H54 (cell line): ENCODE measurements around the gene MMS19.

ENCODE experiments used
- DNase-seq: peaks from one replicate; pipeline ENCODE4 v3.0.0; 2011; ENCODE audit warnings: low spot score, mixed read lengths; ENCODE audit not compliant: insufficient read length
- FAIRE-seq: peaks from 3 replicates; lab custom pipeline; 2011; peaks lifted over from hg19 to GRCh38; lab: Jason Lieb, UNC
- POLR2A ChIP-seq: IDR thresholded peaks from 2 replicates; pipeline ENCODE4 v1.6.1; 2011; ENCODE audit warnings: low read depth, mild to moderate bottlenecking, low read length

The MMS19 gene

GRCh38 chr10:97517778-97518300 lies 19.6 kb upstream of the MMS19 start:
- TF ChIP-seq POLR2A = no peak
- FAIRE-seq = no peak

GRCh38 chr10:97517096-97517750 lies 19.0 kb upstream of the MMS19 start:
- FAIRE-seq = no peak
- TF ChIP-seq POLR2A = no peak
- DNase-seq = no peak

More at GRCh38 chr10:97517778-97518300, 19.6 kb upstream of the MMS19 start:
- DNase-seq = no peak

DNA sequence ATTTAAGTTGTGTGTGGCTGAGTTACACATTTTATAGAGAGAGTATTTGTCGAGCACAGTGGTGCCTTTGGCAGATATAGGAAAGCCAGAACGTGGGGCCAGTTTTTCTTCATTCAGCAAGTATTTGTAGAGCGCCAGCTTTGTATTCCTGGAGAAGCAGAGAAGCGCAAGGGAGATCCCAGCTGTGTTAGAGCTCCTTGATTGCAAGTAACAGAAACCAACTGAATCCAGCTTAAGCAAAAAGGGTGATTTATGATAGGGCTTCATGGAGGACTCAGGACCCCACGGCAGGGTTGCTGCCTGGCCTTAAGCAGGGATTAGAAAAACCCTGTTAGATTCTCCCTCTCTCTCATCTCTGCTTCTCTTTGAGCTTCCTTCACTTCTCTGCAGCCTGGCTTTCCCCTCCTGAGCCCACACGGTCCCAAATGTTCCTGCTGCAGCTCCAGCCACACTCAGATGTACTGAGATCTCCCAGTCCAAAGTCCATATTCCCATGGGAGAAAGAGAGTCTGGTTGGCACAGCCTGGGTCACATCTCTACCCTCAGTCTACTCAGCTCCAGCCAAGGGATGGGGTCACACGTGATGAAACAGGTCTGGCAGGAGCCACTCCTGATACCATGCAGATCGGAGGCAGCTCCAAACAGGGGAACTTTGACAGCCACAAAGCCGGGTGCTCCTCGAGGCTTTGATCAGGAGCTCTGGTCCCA lies 17.2 kb upstream of the MMS19 start:
- DNase-seq = no peak
- FAIRE-seq = no peak
- no peak for TF ChIP-seq POLR2A

GRCh38 chr10:97514344-97514743 lies 16.1 kb upstream of the MMS19 start:
- TF ChIP-seq POLR2A = no peak
- DNase-seq (no peak), FAIRE-seq (no peak)

GRCh38 chr10:97512993-97513392 lies 14.8 kb upstream of the MMS19 start:
- TF ChIP-seq POLR2A = no peak
- FAIRE-seq (no peak), DNase-seq (no peak)

DNA sequence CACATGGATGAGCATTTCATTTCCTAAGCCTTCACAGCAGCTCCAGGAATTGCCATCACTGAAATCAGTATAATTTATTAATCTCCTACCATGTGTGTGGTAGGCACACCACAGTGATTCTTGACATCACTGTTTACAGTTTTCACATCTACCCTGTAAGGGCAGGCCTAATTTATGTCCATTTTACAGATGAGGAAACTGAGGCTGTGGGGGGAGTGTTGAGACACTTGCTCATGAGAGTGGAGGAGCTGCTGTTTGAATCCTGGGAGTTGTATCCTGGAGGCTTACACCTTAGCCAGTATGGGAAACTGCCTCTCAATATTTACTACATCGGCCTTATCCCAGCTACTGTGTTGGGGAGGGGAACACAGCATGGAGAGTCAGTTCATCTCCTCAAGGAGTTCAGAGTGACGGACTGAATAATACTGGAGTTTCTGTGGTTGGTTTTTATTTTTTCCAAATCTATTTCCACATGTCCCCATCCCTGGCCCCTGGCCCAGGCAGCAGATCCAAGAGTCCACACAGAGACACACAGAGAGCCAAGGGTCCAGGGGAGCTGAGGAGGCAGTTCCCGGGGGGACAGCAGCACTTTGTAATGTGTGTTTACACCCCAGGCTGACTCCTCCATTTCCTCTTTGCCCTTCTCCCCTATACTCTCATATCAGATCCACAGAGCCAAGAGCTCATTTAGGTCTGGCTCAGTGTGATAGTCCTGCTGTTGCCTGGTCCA lies 13.7 kb upstream of the MMS19 start:
- FAIRE-seq (no peak), DNase-seq (no peak)
- no peak for TF ChIP-seq POLR2A

- no peak for FAIRE-seq
- no peak for DNase-seq
- no peak for TF ChIP-seq POLR2A
Observed at GRCh38 chr10:97510686-97511085, 12.5 kb upstream of the MMS19 start.

GRCh38 chr10:97509120-97509680 lies 11.0 kb upstream of the MMS19 start:
- FAIRE-seq (no peak), DNase-seq (no peak)
- no peak for TF ChIP-seq POLR2A

- FAIRE-seq (no peak), DNase-seq (peak; percentile 50)
- TF ChIP-seq POLR2A = no peak
Observed at GRCh38 chr10:97508342-97508741, 10.1 kb upstream of the MMS19 start.

GRCh38 chr10:97506199-97506991 lies 8.2 kb upstream of the MMS19 start:
- FAIRE-seq = no peak

GRCh38 chr10:97505152-97505551 lies 6.9 kb upstream of the MMS19 start:
- TF ChIP-seq POLR2A = no peak
- no peak for FAIRE-seq
- no peak for DNase-seq

More at GRCh38 chr10:97506199-97506991, 8.2 kb upstream of the MMS19 start:
- DNase-seq = no peak
- TF ChIP-seq POLR2A = no peak

- DNase-seq (no peak), FAIRE-seq (no peak)
- no peak for TF ChIP-seq POLR2A
Observed at GRCh38 chr10:97503406-97503805, 5.2 kb upstream of the MMS19 start.

GRCh38 chr10:97502916-97503315 lies 4.7 kb upstream of the MMS19 start:
- TF ChIP-seq POLR2A = no peak
- FAIRE-seq (no peak), DNase-seq (no peak)
